GM18909 (cell line): ENCODE data around the gene VBP1.
A peak's percentile ranks its signal among the peaks of the same experiment; 100 is the strongest.
"Not testable (repeated sequence)": the region's sequence is repeated elsewhere in the genome, so short reads cannot be mapped to it uniquely, and the experiment has no call there.

ENCODE experiments used
- ATAC-seq: cut with Tn5 transposase; IDR thresholded peaks from one replicate; pipeline ENCODE4 v1.9.1; 2021; ENCODE audit warnings: mild to moderate bottlenecking; ENCODE audit not compliant: unreplicated experiment, poor library complexity

VBP1 gene

GRCh38 chrX:155216179-155216939 lies at the start of gene VBP1:
Gene VBP1, plus strand, starts transcription at chrX:155216460. Its CDS starts 23 bp downstream, at chrX:155216483.
- ATAC-seq = peak; percentile 99

- ATAC-seq = no peak
Measured at GRCh38 chrX:155169881-155170280, 46.4 kb upstream of the VBP1 start.

GRCh38 chrX:155179346-155179997 lies 36.8 kb upstream of the VBP1 start:
- ATAC-seq = no peak

- ATAC-seq = no peak
Measured at GRCh38 chrX:155188786-155189185, 27.5 kb upstream of the VBP1 start.

GRCh38 chrX:155211208-155211607 lies 5.1 kb upstream of the VBP1 start:
- ATAC-seq = no peak

GRCh38 chrX:155213731-155214130 lies 2.5 kb upstream of the VBP1 start:
- ATAC-seq = no peak

- ATAC-seq = peak; percentile 47
Measured at GRCh38 chrX:155215443-155216178, 649 bp upstream of the VBP1 start.

- no peak for ATAC-seq
Measured at GRCh38 chrX:155216940-155217440, 730 bp downstream of the VBP1 start.

- no peak for ATAC-seq
Measured at GRCh38 chrX:155218777-155219176, 2.5 kb downstream of the VBP1 start.

GRCh38 chrX:155221351-155221750 lies 5.1 kb downstream of the VBP1 start:
- ATAC-seq = no peak

GRCh38 chrX:155223746-155224145 lies 7.5 kb downstream of the VBP1 start:
- not testable (repeated sequence) for ATAC-seq

- no peak for ATAC-seq
Measured at GRCh38 chrX:155225774-155226173, 9.5 kb downstream of the VBP1 start.

- ATAC-seq = peak; percentile 81
Measured at GRCh38 chrX:155231163-155231562, 14.9 kb downstream of the VBP1 start.

GRCh38 chrX:155235891-155236290 lies 19.6 kb downstream of the VBP1 start:
- no peak for ATAC-seq

- ATAC-seq = no peak
Measured at GRCh38 chrX:155237719-155238118, 21.5 kb downstream of the VBP1 start.

GRCh38 chrX:155242300-155242699 lies 26.0 kb downstream of the VBP1 start:
- no peak for ATAC-seq

GRCh38 chrX:155246748-155247147 lies 30.5 kb downstream of the VBP1 start:
- no peak for ATAC-seq

GRCh38 chrX:155247497-155247896 lies 31.2 kb downstream of the VBP1 start:
- ATAC-seq = no peak

GRCh38 chrX:155251391-155251790 lies 35.1 kb downstream of the VBP1 start:
- ATAC-seq = no peak

GRCh38 chrX:155259752-155260151 lies 43.5 kb downstream of the VBP1 start:
- no peak for ATAC-seq
